Glutamatergic neuron (in vitro differentiated cells): Measurements from ENCODE around the gene VPS13C. TPM values are rescaled to one million over a fixed set of nuclear protein-coding genes. Genes with fewer than 3 reads are reported as not detected.
A peak's percentile ranks its signal among the peaks of the same experiment; 100 is the strongest.

Source experiments
- DNase-seq: peaks from one replicate; pipeline ENCODE4 v3.0.0; 2022
- H3K27ac Mint-ChIP-seq: one replicate; pipeline ENCODE4 v1.8.0; 2020; ENCODE audit warnings: mild to moderate bottlenecking, mixed read lengths, inconsistent platforms; ENCODE audit not compliant: unreplicated experiment
- H3K27me3 Mint-ChIP-seq: one replicate; pipeline ENCODE4 v1.8.0; 2020; ENCODE audit warnings: mild to moderate bottlenecking, moderate library complexity, mixed read lengths, inconsistent platforms; ENCODE audit not compliant: unreplicated experiment
- H3K36me3 Mint-ChIP-seq: one replicate; pipeline ENCODE4 v1.8.0; 2020; ENCODE audit warnings: mild to moderate bottlenecking, mixed read lengths, inconsistent platforms; ENCODE audit not compliant: unreplicated experiment
- H3K4me1 Mint-ChIP-seq: one replicate; pipeline ENCODE4 v1.8.0; 2020; ENCODE audit warnings: mild to moderate bottlenecking, low read depth, mixed read lengths, inconsistent platforms; ENCODE audit not compliant: unreplicated experiment
- H3K4me3 Mint-ChIP-seq: one replicate; pipeline ENCODE4 v1.8.0; 2020; ENCODE audit warnings: mild to moderate bottlenecking, mixed read lengths, inconsistent platforms; ENCODE audit not compliant: unreplicated experiment
- H3K9me3 Mint-ChIP-seq: one replicate; pipeline ENCODE4 v1.8.0; 2020; ENCODE audit warnings: mild to moderate bottlenecking, moderate library complexity, mixed read lengths, inconsistent platforms; ENCODE audit not compliant: unreplicated experiment
- CTCF ChIP-seq: fragments of 200-600 bp; sonication (generic); IDR thresholded peaks from one replicate; pipeline ENCODE4 v1.5.0; 2021; ENCODE audit not compliant: partially characterized antibody, unreplicated experiment
- total RNA-seq: library from RNA; stranded (reverse); fragmentation: NEBNext Ultra II Directional; extraction: Animal tissue kit (Norgen Biotek cat#: 25700); gene quantifications from one replicate; pipeline ENCODE4 v1.2.1, GENCODE V29; 2021; ENCODE audit not compliant: unreplicated experiment

The VPS13C gene
- total RNA-seq, 1 donor from 2014 or later, result 93.8 TPM

- H3K4me1 Mint-ChIP-seq, result peaks cover 5% of the 10 kb centered on the region
- peak; percentile 37 for DNase-seq
- peaks cover 8% of the 10 kb centered on the region for H3K9me3 Mint-ChIP-seq
- H3K27ac Mint-ChIP-seq, result peak overlapping the region; percentile 72
- H3K4me3 Mint-ChIP-seq, result peak overlapping the region; percentile 96
- no peak for TF ChIP-seq CTCF
- peaks cover 9% of the 10 kb centered on the region for H3K27me3 Mint-ChIP-seq
- peaks cover 8% of the 10 kb centered on the region for H3K36me3 Mint-ChIP-seq
These were observed 7.3 kb upstream of the VPS13C start for GRCh38 chr15:62067448-62068044.

- Mint-ChIP-seq H3K9me3 (peaks cover 8% of the 10 kb centered on the region), H3K4me3 (peak within 1 kb of the TSS; percentile 96), H3K27ac (peak within 1 kb of the TSS; percentile 72), H3K27me3 (peaks cover 9% of the 10 kb centered on the region), H3K36me3 (peaks cover 8% of the 10 kb centered on the region), H3K4me1 (peaks cover 5% of the 10 kb centered on the region)
- TF ChIP-seq CTCF, result no peak
- DNase-seq, result peak; percentile 58
These were observed 6.6 kb upstream of the VPS13C start, which contains the start of gene C2CD4A for GRCh38 chr15:62066663-62067447. Gene C2CD4A (plus strand): TSS chr15:62066977. CDS start chr15:62067614, 637 bp downstream.

GRCh38 chr15:62063825-62064635, 3.8 kb upstream of the VPS13C start:
- no peak for DNase-seq
- TF ChIP-seq CTCF, result no peak
- Mint-ChIP-seq H3K9me3 (peaks cover 13% of the 10 kb centered on the region), H3K4me3 (no peak overlapping the region), H3K27ac (no peak overlapping the region), H3K36me3 (peaks cover 8% of the 10 kb centered on the region), H3K27me3 (peaks cover 14% of the 10 kb centered on the region), H3K4me1 (peaks cover 5% of the 10 kb centered on the region)

DNA sequence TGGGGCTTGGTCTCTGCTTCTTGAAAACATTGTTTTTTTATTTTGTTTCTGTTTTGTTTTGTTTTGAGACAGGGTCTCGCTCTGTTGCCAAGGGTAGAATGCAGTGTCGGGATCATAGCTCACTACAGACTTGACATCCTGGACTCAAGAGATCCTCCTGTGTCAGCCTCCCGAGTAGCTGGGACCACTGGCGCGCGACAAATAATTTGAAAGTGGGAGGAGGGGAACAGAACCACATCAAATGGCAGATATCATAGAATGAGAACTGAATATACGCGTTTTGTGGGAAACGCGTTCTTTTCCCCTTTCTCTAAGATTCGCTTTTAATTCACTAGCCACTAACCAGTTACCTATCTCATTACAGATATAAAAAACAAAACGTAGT, 641 bp upstream of the VPS13C start:
- peaks cover 2% of the 10 kb centered on the region for H3K4me1 Mint-ChIP-seq
- peaks cover 4% of the 10 kb centered on the region for H3K9me3 Mint-ChIP-seq
- peak overlapping the region; percentile 84 for H3K4me3 Mint-ChIP-seq
- peaks cover 7% of the 10 kb centered on the region for H3K27me3 Mint-ChIP-seq
- no peaks in the 10 kb centered on the region for H3K36me3 Mint-ChIP-seq
- H3K27ac Mint-ChIP-seq, result peak overlapping the region; percentile 52
- TF ChIP-seq CTCF, result no peak
- DNase-seq, result no peak
